ENCODE results near the gene RNF141. TPM values are rescaled to one million over a fixed set of nuclear protein-coding genes. Genes with fewer than 3 reads are reported as not detected.

RNF141 gene
- total RNA-seq, 1 experiment from 2014 or later, result 74.8 TPM

- Mint-ChIP-seq H3K4me3 (ENCODE audit: unreplicated experiment) (no peak overlapping the region), H3K27ac (ENCODE audit: unreplicated experiment) (no peak overlapping the region), H3K9me3 (ENCODE audit: unreplicated experiment) (no peaks in the 10 kb centered on the region), H3K36me3 (ENCODE audit: insufficient read depth, unreplicated experiment) (no peaks in the 10 kb centered on the region), H3K4me1 (ENCODE audit: low read depth, unreplicated experiment) (no peaks in the 10 kb centered on the region), H3K27me3 (ENCODE audit: insufficient read depth, unreplicated experiment) (no peaks in the 10 kb centered on the region)
- CTCF ChIA-PET, result no interaction called here
- TF ChIP-seq CTCF (IDR thresholded peaks at IDR 0.05; ENCODE audit: insufficient read depth in 1 of 2, low read depth in 1 of 2, low read length in 1 of 2, severe bottlenecking in 1 of 2, unreplicated experiment in 1 of 2), result no peak
- Histone ChIP-seq H3K9me3 (no peaks in the 10 kb centered on the region), H3K27me3 (replicated peaks; ENCODE audit: control insufficient read depth, insufficient read depth, low read length) (no peaks in the 10 kb centered on the region), H3K36me3 (ENCODE audit: control insufficient read depth, insufficient read depth, low read length) (no peaks in the 10 kb centered on the region; the same call in 1 of the 2 replicates), H3K4me1 (peaks cover 2% of the 10 kb centered on the region; the same call in 1 of the 2 replicates), H3K4me3 (ENCODE audit: low read depth, low read length) (no peak overlapping the region)
- BruUV-seq (replicated peaks), result no TSS peak
- DNase-seq, result peak in 1 of 2 experiments; percentile 22
- POLR2A ChIA-PET, result no interaction called here
- intact Hi-C loops (cut with micrococcal nuclease; ENCODE audit: unreplicated experiment), result no loop called here
These were observed 45.6 kb downstream of the RNF141 start for GRCh38 chr11:10495464-10495786.

GRCh38 chr11:10494636-10495463 lies 46.1 kb downstream of the RNF141 start:
- Histone ChIP-seq H3K36me3 (ENCODE audit: control insufficient read depth, insufficient read depth, low read length) (no peaks in the 10 kb centered on the region; the same call in 1 of the 2 replicates), H3K4me1 (peaks cover 5% of the 10 kb centered on the region; the same call in 1 of the 2 replicates), H3K4me3 (ENCODE audit: low read depth, low read length) (no peak overlapping the region), H3K9me3 (no peaks in the 10 kb centered on the region), H3K27me3 (replicated peaks; ENCODE audit: control insufficient read depth, insufficient read depth, low read length) (no peaks in the 10 kb centered on the region)
- Mint-ChIP-seq H3K27ac (ENCODE audit: unreplicated experiment) (no peak overlapping the region), H3K36me3 (ENCODE audit: insufficient read depth, unreplicated experiment) (no peaks in the 10 kb centered on the region), H3K4me1 (ENCODE audit: low read depth, unreplicated experiment) (no peaks in the 10 kb centered on the region), H3K4me3 (ENCODE audit: unreplicated experiment) (no peak overlapping the region), H3K9me3 (ENCODE audit: unreplicated experiment) (no peaks in the 10 kb centered on the region), H3K27me3 (ENCODE audit: insufficient read depth, unreplicated experiment) (no peaks in the 10 kb centered on the region)
- CTCF ChIA-PET, result no interaction called here
- no peak for TF ChIP-seq CTCF (IDR thresholded peaks at IDR 0.05; ENCODE audit: insufficient read depth in 1 of 2, low read depth in 1 of 2, low read length in 1 of 2, severe bottlenecking in 1 of 2, unreplicated experiment in 1 of 2)
- no TSS peak for BruUV-seq (replicated peaks)
- intact Hi-C loops (cut with micrococcal nuclease; ENCODE audit: unreplicated experiment), result no loop called here
- POLR2A ChIA-PET, result no interaction called here
- no peak for DNase-seq

GRCh38 chr11:10493041-10493663 lies 47.8 kb downstream of the RNF141 start:
- DNase-seq, result no peak
- no peaks in the 10 kb centered on the region for H3K9me3 ChIP-seq
- no peak for TF ChIP-seq CTCF (IDR thresholded peaks at IDR 0.05; ENCODE audit: insufficient read depth in 1 of 2, low read depth in 1 of 2, low read length in 1 of 2, severe bottlenecking in 1 of 2, unreplicated experiment in 1 of 2)
- Mint-ChIP-seq H3K9me3 (ENCODE audit: unreplicated experiment) (no peaks in the 10 kb centered on the region), H3K27ac (ENCODE audit: unreplicated experiment) (no peak overlapping the region), H3K4me3 (ENCODE audit: unreplicated experiment) (no peak overlapping the region), H3K27me3 (ENCODE audit: insufficient read depth, unreplicated experiment) (no peaks in the 10 kb centered on the region), H3K4me1 (ENCODE audit: low read depth, unreplicated experiment) (no peaks in the 10 kb centered on the region), H3K36me3 (ENCODE audit: insufficient read depth, unreplicated experiment) (no peaks in the 10 kb centered on the region)
- intact Hi-C loops (cut with micrococcal nuclease; ENCODE audit: unreplicated experiment), result no loop called here
- no peak overlapping the region for H3K4me3 ChIP-seq (ENCODE audit: low read depth, low read length)
- peaks cover 5% of the 10 kb centered on the region; the same call in 1 of the 2 replicates for H3K4me1 ChIP-seq
- POLR2A ChIA-PET, result no interaction called here
- no TSS peak for BruUV-seq (replicated peaks)
- CTCF ChIA-PET, result no interaction called here
- no peaks in the 10 kb centered on the region; the same call in 1 of the 2 replicates for H3K36me3 ChIP-seq (ENCODE audit: control insufficient read depth, insufficient read depth, low read length)
- no peaks in the 10 kb centered on the region for H3K27me3 ChIP-seq (replicated peaks; ENCODE audit: control insufficient read depth, insufficient read depth, low read length)

All from Caco-2 (cell line).